Progenitor cell of endocrine pancreas (in vitro differentiated cells): ENCODE measurements around the gene ZNF518A. TPM values are rescaled to one million over a fixed set of nuclear protein-coding genes. Genes with fewer than 3 reads are reported as not detected.

Experiments used
- DNase-seq: peaks from one replicate; pipeline ENCODE4 v3.0.0; 2021; ENCODE audit warnings: low spot score; ENCODE audit not compliant: unreplicated experiment
- H3K27ac Mint-ChIP-seq: 2 replicates; pipeline ENCODE4 v1.8.0; 2021; ENCODE audit warnings: mild to moderate bottlenecking, moderate library complexity, mixed read lengths
- H3K27me3 Mint-ChIP-seq: 2 replicates; pipeline ENCODE4 v1.8.0; 2021; ENCODE audit warnings: mixed read lengths
- H3K36me3 Mint-ChIP-seq: 2 replicates; pipeline ENCODE4 v1.8.0; 2022; ENCODE audit warnings: mixed read lengths; ENCODE audit not compliant: insufficient read depth
- H3K4me1 Mint-ChIP-seq: 2 replicates; pipeline ENCODE4 v1.8.0; 2021; ENCODE audit warnings: low read depth, mixed read lengths
- H3K4me3 Mint-ChIP-seq: 2 replicates; pipeline ENCODE4 v1.8.0; 2021; ENCODE audit warnings: low read depth, mild to moderate bottlenecking, moderate library complexity, mixed read lengths
- H3K9me3 Mint-ChIP-seq: 2 replicates; pipeline ENCODE4 v1.8.0; 2021; ENCODE audit warnings: low read depth, mixed read lengths
- total RNA-seq: library from RNA; stranded (reverse); gene quantifications from 2 replicates; pipeline ENCODE4 v1.2.1, GENCODE V29; 2021
- TF ChIP-seq, protein P1 (sequence below): fragments of 200-600 bp; sonication (generic); IDR thresholded peaks from one replicate; pipeline ENCODE4 v1.5.0; 2021; ENCODE audit warnings: antibody characterized with exemption, mild to moderate bottlenecking; ENCODE audit not compliant: unreplicated experiment

Gene ZNF518A
- total RNA-seq, 1 donor from 2014 or later: 51.9 TPM

DNA sequence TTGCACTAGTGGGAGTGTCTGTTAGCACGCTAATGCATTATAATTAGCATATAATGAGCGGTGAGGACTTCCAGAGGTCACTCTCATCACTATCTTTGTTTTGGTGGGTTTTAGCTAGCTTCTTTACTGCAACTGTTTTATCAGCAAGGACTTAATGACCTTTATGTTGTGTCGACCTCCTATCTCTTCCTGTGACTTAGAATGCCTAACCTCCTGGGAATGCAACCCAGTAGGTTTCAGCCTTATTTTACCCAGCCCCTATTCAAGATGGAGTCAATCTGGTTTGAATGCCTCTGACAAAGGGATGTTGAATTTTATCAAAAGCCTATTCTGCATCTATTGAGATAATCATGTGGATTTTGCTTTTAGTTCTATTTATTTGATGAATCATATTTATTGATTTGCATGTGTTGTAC lies 22.5 kb upstream of the ZNF518A start:
- Mint-ChIP-seq H3K27me3 (no peaks in the 10 kb centered on the region), H3K27ac (no peak overlapping the region), H3K4me1 (no peaks in the 10 kb centered on the region), H3K4me3 (no peak overlapping the region), H3K36me3 (no peaks in the 10 kb centered on the region), H3K9me3 (peaks cover 3% of the 10 kb centered on the region)
- no peak for DNase-seq
- TF ChIP-seq, protein P1, sequence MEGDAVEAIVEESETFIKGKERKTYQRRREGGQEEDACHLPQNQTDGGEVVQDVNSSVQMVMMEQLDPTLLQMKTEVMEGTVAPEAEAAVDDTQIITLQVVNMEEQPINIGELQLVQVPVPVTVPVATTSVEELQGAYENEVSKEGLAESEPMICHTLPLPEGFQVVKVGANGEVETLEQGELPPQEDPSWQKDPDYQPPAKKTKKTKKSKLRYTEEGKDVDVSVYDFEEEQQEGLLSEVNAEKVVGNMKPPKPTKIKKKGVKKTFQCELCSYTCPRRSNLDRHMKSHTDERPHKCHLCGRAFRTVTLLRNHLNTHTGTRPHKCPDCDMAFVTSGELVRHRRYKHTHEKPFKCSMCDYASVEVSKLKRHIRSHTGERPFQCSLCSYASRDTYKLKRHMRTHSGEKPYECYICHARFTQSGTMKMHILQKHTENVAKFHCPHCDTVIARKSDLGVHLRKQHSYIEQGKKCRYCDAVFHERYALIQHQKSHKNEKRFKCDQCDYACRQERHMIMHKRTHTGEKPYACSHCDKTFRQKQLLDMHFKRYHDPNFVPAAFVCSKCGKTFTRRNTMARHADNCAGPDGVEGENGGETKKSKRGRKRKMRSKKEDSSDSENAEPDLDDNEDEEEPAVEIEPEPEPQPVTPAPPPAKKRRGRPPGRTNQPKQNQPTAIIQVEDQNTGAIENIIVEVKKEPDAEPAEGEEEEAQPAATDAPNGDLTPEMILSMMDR: no peak

DNA sequence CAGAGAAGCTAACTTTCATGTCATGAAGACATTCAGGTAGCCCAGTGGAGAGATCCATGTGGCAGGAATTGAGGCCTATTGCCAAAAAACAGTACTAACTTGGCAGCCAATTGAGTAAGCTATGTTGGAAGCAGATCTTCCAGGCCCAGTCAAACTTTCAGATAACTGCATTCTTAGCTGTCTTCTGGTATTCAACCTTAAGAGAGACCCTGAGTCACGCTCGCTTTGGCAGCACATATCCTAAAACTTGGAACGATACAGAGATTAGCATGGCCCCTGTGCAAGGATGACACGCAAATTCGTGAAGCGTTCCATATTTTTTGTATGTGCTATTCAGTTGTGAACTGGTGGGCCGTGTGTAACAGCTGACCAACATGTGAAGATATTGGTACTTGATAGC lies 17.6 kb upstream of the ZNF518A start:
- H3K4me3 Mint-ChIP-seq: no peak overlapping the region
- DNase-seq: no peak
- no peak overlapping the region for H3K27ac Mint-ChIP-seq
- H3K4me1 Mint-ChIP-seq: no peaks in the 10 kb centered on the region
- peaks cover 3% of the 10 kb centered on the region for H3K9me3 Mint-ChIP-seq
- no peaks in the 10 kb centered on the region for H3K27me3 Mint-ChIP-seq
- TF ChIP-seq, protein P1: no peak
- H3K36me3 Mint-ChIP-seq: no peaks in the 10 kb centered on the region

DNA sequence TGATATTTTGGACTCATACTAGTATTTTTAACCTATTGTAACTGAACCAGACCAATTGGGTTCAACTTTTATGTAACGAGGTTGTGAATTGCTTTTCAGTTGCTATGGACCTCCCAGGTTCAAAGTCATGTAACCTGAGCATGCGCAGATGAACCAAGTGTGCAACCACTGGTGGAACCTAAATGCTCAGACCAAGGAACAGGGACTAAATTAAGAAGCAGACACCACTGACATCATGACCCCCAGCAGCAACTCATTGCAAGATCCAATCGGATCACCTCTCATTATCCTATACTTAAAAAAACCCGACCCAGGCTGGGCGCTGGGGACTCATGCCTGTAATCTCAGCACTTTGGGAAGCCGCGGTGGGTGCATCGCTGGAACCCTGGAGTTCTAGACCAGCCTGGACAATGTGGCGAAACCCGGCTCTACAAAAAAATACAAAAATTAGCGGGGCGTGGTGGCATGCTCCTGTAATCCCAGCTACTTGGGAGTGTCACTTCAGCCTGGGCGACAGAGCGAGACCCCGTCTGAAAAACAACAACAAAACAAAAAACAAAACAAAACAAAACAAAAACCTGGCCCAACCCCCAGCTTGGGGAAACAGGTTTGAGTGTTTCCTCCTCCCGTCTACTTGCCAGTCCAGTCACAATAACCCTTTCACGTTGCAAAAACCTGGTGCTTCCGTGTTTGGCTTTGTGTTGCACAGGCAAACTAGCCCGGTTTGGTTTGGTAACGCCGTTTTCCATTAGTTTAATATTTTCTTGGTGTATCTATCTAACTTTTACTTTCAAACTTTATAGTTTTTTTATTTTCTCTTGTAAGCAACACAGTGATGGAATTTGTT lies 11.3 kb upstream of the ZNF518A start:
- Mint-ChIP-seq H3K27me3 (no peaks in the 10 kb centered on the region), H3K4me3 (no peak overlapping the region), H3K4me1 (no peaks in the 10 kb centered on the region), H3K27ac (no peak overlapping the region), H3K9me3 (no peaks in the 10 kb centered on the region), H3K36me3 (no peaks in the 10 kb centered on the region)
- TF ChIP-seq, protein P1: no peak
- no peak for DNase-seq

DNA sequence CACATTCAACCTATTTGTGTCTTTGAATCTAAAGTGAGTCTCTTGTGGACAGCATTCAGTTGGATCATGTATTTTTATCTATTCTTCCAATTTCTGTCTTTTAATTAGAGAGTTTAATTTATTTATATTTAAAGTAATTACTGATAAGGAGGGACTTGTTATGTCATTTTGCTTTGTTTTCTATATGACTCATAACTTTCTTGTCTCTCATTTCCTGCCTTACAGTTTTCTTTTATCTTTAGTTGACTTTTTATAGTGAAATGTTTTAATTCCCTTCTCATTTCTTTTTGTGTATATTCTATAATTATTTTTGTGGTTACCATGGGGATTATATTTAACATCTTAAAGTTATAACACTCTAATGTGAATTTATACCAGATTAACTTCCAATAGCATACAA lies 7.3 kb upstream of the ZNF518A start:
- Mint-ChIP-seq H3K4me3 (no peak overlapping the region), H3K4me1 (peaks cover 18% of the 10 kb centered on the region), H3K27me3 (peaks cover 4% of the 10 kb centered on the region), H3K9me3 (no peaks in the 10 kb centered on the region), H3K36me3 (no peaks in the 10 kb centered on the region), H3K27ac (no peak overlapping the region)
- DNase-seq: no peak
- TF ChIP-seq, protein P1: no peak

DNA sequence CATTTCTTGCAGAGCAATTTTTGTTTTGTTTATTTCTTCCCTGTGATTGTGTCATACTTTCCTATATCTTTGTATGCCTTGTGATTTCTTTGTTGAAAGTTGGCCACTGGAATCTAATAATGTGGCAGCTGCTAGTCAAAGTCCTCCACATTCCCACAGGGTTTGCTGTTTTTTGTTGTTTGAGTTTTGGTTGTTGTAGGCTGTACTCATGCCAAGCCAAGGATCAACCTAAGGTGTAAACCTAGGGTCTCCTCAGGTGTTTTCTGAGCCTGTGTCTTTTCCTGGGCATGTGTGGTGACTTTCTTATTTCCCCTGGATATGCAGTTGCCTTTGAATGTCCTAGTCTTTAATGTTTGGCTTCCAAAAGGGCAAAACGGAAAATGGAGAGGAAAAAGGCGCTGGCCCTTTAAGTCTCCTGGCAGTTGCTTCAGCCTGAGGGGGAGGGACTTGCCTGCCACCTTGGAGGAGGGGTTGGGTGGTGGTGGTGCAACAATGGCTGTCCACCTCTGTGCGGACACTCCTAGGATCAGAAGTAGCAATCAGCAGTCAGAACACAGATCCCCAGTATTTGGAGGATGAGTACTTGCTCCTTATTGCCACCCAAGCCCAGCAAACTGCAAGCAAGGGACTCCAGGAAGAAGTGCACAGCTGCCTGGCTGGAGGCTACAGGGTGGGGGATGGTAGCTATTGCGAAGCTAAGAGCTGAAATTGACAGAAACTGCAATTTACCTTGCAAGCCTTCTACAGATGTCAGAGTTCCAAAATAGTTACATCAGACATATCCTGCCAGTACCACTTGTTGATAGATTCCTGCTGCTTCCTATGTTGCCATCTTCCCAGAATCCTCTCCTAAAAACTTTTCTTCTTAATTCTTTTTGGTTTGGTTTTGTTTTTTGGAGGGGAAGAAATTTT lies 5.6 kb upstream of the ZNF518A start:
- Mint-ChIP-seq H3K4me1 (peaks cover 18% of the 10 kb centered on the region), H3K4me3 (peak overlapping the region; percentile 89), H3K27ac (peak overlapping the region; percentile 93), H3K9me3 (no peaks in the 10 kb centered on the region), H3K27me3 (peaks cover 9% of the 10 kb centered on the region), H3K36me3 (no peaks in the 10 kb centered on the region)
- TF ChIP-seq, protein P1: no peak
- DNase-seq: peak; percentile 21
